ENCODE measurements around the gene IL1R1. TPM values are rescaled to one million over a fixed set of nuclear protein-coding genes. Genes with fewer than 3 reads are reported as not detected.

IL1R1 gene
- total and polyA plus RNA-seq, 4 donors, result 97.0 to 182 (median 137) TPM

GRCh38 chr2:102129951-102130646 is 12.4 kb upstream of the IL1R1 start:
- H3K4me3 ChIP-seq, result no peak overlapping the region
- H3K36me3 ChIP-seq (ENCODE audit: control insufficient read depth in 4 of 4, insufficient read depth in 4 of 4, low read length in 4 of 4), result no peaks in the 10 kb centered on the region
- no peak overlapping the region for H3K27ac ChIP-seq (ENCODE audit: low read depth in 1 of 2, low read length in 1 of 2)
- 35 to 61% methylated on average over 5 of the region's 5 CpGs for WGBS, 2 donors
- H3K9me3 ChIP-seq (ENCODE audit: control insufficient read depth in 4 of 4, insufficient read depth in 3 of 4, low read length in 3 of 4), result peaks cover 0 to 2% (median 0%) of the 10 kb centered on the region in 4 donors
- TF ChIP-seq CTCF (IDR thresholded peaks at IDR 0.05; ENCODE audit: control extremely low read depth, extremely low read depth), result no peak
- ATAC-seq (ENCODE audit: insufficient read depth, low FRiP score), result no peak
- H3K4me1 ChIP-seq (ENCODE audit: control insufficient read depth in 5 of 5, insufficient read depth in 5 of 5, low read length in 5 of 5), result peaks cover 0 to 30% (median 9%) of the 10 kb centered on the region in 5 donors
- H3K27me3 ChIP-seq (ENCODE audit: control insufficient read depth in 3 of 3, insufficient read depth in 3 of 3, low read length in 2 of 3), result no peaks in the 10 kb centered on the region
- no peak for DNase-seq
- H3K9ac ChIP-seq (ENCODE audit: insufficient read depth in 1 of 2, low read length in 2 of 2), result peak overlapping the region in 1 of 2 donors; percentile 10

- H3K36me3 ChIP-seq (ENCODE audit: control insufficient read depth in 4 of 4, insufficient read depth in 4 of 4, low read length in 4 of 4), result no peaks in the 10 kb centered on the region
- peak overlapping the region in 1 of 2 donors; percentile 32 for H3K9ac ChIP-seq (ENCODE audit: insufficient read depth in 1 of 2, low read length in 2 of 2)
- H3K9me3 ChIP-seq (ENCODE audit: control insufficient read depth in 4 of 4, insufficient read depth in 3 of 4, low read length in 3 of 4), result peaks cover 0 to 2% (median 0%) of the 10 kb centered on the region in 4 donors
- peaks cover 0 to 30% (median 9%) of the 10 kb centered on the region in 5 donors for H3K4me1 ChIP-seq (ENCODE audit: control insufficient read depth in 5 of 5, insufficient read depth in 5 of 5, low read length in 5 of 5)
- H3K27ac ChIP-seq (ENCODE audit: low read depth in 1 of 2, low read length in 1 of 2), result no peak overlapping the region
- ATAC-seq (ENCODE audit: insufficient read depth, low FRiP score), result no peak
- no peaks in the 10 kb centered on the region for H3K27me3 ChIP-seq (ENCODE audit: control insufficient read depth in 3 of 3, insufficient read depth in 3 of 3, low read length in 2 of 3)
- DNase-seq, result no peak
- no peak for TF ChIP-seq CTCF (IDR thresholded peaks at IDR 0.05; ENCODE audit: control extremely low read depth, extremely low read depth)
- H3K4me3 ChIP-seq, result no peak overlapping the region
Observed at GRCh38 chr2:102130647-102130991, 11.9 kb upstream of the IL1R1 start.

GRCh38 chr2:102131564-102131963 is 11.0 kb upstream of the IL1R1 start:
- no peaks in the 10 kb centered on the region for H3K36me3 ChIP-seq (ENCODE audit: control insufficient read depth in 4 of 4, insufficient read depth in 4 of 4, low read length in 4 of 4)
- H3K27ac ChIP-seq (ENCODE audit: low read depth in 1 of 2, low read length in 1 of 2), result no peak overlapping the region
- DNase-seq (no peak), ATAC-seq (ENCODE audit: insufficient read depth, low FRiP score) (no peak)
- peaks cover 0 to 2% (median 0%) of the 10 kb centered on the region in 4 donors for H3K9me3 ChIP-seq (ENCODE audit: control insufficient read depth in 4 of 4, insufficient read depth in 3 of 4, low read length in 3 of 4)
- 83 to 85% methylated on average over 5 of the region's 5 CpGs for WGBS, 2 donors
- H3K27me3 ChIP-seq (ENCODE audit: control insufficient read depth in 3 of 3, insufficient read depth in 3 of 3, low read length in 2 of 3), result no peaks in the 10 kb centered on the region
- no peak for TF ChIP-seq CTCF (IDR thresholded peaks at IDR 0.05; ENCODE audit: control extremely low read depth, extremely low read depth)
- H3K9ac ChIP-seq (ENCODE audit: insufficient read depth in 1 of 2, low read length in 2 of 2), result no peak overlapping the region
- peaks cover 0 to 30% (median 9%) of the 10 kb centered on the region in 5 donors for H3K4me1 ChIP-seq (ENCODE audit: control insufficient read depth in 5 of 5, insufficient read depth in 5 of 5, low read length in 5 of 5)
- H3K4me3 ChIP-seq, result no peak overlapping the region

GRCh38 chr2:102137138-102137537 is 5.4 kb upstream of the IL1R1 start:
- peaks cover 0 to 2% (median under 1%) of the 10 kb centered on the region in 4 donors for H3K9me3 ChIP-seq (ENCODE audit: control insufficient read depth in 4 of 4, insufficient read depth in 3 of 4, low read length in 3 of 4)
- 91 to 95% methylated on average over 2 of the region's 2 CpGs for WGBS, 2 donors
- no peak for ATAC-seq (ENCODE audit: insufficient read depth, low FRiP score)
- peaks cover 0 to 35% (median 15%) of the 10 kb centered on the region in 5 donors for H3K4me1 ChIP-seq (ENCODE audit: control insufficient read depth in 5 of 5, insufficient read depth in 5 of 5, low read length in 5 of 5)
- H3K36me3 ChIP-seq (ENCODE audit: control insufficient read depth in 4 of 4, insufficient read depth in 4 of 4, low read length in 4 of 4), result no peaks in the 10 kb centered on the region
- H3K27me3 ChIP-seq (ENCODE audit: control insufficient read depth in 3 of 3, insufficient read depth in 3 of 3, low read length in 2 of 3), result no peaks in the 10 kb centered on the region
- no peak for TF ChIP-seq CTCF (IDR thresholded peaks at IDR 0.05; ENCODE audit: control extremely low read depth, extremely low read depth)
- H3K27ac ChIP-seq (ENCODE audit: low read depth in 1 of 2, low read length in 1 of 2), result no peak overlapping the region
- no peak overlapping the region for H3K9ac ChIP-seq (ENCODE audit: insufficient read depth in 1 of 2, low read length in 2 of 2)
- H3K4me3 ChIP-seq, result no peak overlapping the region
- DNase-seq, result no peak
